Epithelial cell of esophagus (primary cell): Measurements from ENCODE around the gene CALML6.

Experiments used
- DNase-seq: peaks from one replicate; pipeline ENCODE4 v3.0.0; 2010; ENCODE audit warnings: low read depth
- H3K4me3 ChIP-seq: 2 replicates; pipeline ENCODE4 v1.5.1; 2011; ENCODE audit warnings: mild to moderate bottlenecking, low read length, control low read depth
- TF ChIP-seq, protein P1 (sequence below): IDR thresholded peaks from 2 replicates; pipeline ENCODE4 v1.5.1; 2011; ENCODE audit warnings: low read depth, mild to moderate bottlenecking, low read length, control low read depth, inconsistent platforms; ENCODE audit not compliant: insufficient read depth; ENCODE audit errors: missing control alignments

CALML6 gene

DNA sequence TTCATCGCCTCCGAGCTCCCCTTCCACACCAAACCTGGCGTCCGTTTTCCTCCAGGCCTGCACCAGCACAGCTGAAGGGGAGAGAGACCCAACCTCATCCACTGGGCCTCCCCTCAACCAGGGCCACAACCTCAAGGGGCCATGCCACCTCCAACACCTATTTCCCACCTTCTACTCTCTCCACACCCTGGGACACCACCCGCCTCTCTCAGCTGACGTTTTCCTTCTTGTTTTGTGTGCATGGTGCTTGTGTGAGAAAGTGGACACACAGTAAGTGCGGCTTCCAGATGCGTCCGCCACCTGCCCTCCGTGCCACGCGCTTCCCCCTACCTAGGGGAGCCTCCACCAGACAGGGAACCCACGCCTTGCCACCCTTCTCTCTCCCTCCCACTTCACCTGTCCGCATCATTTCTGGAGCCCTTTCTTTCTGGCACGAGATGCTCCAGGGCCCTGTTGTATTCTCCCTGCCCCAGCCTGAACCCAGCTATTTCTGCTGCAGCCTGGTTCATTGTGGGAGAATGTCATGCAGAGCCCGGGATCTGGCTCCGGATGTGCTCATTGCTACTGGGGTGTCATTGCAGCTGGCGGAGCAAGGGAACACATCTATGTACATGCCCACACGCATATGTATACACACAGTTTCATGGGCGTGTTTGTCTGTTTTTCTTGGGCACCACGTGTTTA lies 22.8 kb upstream of the CALML6 start:
- TF ChIP-seq, protein P1, sequence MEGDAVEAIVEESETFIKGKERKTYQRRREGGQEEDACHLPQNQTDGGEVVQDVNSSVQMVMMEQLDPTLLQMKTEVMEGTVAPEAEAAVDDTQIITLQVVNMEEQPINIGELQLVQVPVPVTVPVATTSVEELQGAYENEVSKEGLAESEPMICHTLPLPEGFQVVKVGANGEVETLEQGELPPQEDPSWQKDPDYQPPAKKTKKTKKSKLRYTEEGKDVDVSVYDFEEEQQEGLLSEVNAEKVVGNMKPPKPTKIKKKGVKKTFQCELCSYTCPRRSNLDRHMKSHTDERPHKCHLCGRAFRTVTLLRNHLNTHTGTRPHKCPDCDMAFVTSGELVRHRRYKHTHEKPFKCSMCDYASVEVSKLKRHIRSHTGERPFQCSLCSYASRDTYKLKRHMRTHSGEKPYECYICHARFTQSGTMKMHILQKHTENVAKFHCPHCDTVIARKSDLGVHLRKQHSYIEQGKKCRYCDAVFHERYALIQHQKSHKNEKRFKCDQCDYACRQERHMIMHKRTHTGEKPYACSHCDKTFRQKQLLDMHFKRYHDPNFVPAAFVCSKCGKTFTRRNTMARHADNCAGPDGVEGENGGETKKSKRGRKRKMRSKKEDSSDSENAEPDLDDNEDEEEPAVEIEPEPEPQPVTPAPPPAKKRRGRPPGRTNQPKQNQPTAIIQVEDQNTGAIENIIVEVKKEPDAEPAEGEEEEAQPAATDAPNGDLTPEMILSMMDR, result no peak
- peak; percentile 78 for DNase-seq
- H3K4me3 ChIP-seq, result peak overlapping the region; percentile 70

DNA sequence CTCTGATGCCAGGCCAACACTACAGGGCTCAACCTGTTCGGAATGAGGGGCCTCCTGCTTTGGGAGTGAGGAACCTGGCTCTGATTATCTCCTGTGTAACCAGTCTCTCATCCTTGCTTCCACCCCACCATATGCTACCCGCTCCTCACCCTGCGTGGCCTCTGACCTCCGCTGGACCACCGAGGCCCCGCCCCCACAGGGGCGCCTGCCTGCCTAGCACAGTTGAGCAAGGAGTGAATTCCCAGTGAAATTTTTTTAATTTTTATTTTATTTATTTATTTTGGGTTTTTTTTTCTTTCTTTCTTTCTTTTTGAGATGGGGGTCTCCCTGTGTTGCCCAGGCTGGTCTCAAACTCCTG lies 22.3 kb upstream of the CALML6 start:
- TF ChIP-seq, protein P1, result no peak
- no peak overlapping the region for H3K4me3 ChIP-seq
- no peak for DNase-seq

DNA sequence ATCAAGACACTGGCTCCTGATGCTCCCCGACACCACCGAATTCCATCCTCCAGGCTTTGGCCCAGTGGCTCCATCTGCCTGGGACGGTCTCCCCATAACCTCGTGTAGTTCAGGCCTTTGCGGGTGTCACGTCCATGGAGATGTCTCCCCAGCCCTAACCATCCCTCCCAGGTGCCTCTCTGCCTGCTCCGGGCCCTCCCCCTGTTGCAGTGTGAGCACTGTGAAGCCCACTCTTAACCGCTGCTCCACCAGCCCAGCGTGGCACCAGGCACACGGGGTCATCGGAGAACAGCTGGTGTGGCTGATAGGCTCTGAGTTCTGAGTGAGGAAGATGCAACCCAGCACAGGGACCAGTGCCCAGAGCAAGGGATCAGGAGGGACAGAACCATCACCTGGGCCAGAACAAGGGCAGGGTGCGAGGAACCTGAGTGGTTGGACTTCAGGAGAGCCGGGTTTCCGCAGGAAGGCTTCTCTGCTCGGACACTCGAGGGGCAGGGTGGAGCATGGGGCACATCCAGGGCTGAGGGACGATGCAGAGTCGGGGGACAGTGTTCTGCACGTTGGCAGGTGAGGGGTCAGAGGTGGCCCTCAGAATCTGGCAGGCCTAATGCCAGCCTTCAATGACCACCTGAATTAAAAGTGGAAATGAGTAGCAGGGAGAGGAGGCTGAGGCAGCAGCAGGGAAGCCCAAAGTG lies 21.6 kb upstream of the CALML6 start:
- TF ChIP-seq, protein P1, result no peak
- H3K4me3 ChIP-seq, result no peak overlapping the region

DNA sequence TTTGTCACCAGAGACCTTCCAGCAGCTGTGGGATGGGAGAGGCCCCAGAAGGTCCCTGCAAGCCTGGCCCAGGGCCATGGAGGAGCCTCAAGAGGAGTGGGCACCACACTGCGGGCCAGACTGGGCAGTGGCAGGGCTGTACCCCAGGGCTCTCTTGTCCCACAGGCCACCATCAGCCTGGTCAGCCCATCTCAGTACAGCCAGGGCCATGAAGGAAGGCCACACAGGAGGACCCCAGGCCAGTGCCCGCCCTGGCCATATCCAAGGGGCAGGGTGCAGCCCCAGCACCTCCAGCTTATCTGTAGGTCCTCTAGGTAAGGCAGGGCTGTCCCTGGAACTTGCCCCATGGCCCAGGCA lies 21.1 kb upstream of the CALML6 start:
- TF ChIP-seq, protein P1, result no peak

More for the DNA sequence above, 21.6 kb upstream of the CALML6 start:
- DNase-seq, result no peak

DNA sequence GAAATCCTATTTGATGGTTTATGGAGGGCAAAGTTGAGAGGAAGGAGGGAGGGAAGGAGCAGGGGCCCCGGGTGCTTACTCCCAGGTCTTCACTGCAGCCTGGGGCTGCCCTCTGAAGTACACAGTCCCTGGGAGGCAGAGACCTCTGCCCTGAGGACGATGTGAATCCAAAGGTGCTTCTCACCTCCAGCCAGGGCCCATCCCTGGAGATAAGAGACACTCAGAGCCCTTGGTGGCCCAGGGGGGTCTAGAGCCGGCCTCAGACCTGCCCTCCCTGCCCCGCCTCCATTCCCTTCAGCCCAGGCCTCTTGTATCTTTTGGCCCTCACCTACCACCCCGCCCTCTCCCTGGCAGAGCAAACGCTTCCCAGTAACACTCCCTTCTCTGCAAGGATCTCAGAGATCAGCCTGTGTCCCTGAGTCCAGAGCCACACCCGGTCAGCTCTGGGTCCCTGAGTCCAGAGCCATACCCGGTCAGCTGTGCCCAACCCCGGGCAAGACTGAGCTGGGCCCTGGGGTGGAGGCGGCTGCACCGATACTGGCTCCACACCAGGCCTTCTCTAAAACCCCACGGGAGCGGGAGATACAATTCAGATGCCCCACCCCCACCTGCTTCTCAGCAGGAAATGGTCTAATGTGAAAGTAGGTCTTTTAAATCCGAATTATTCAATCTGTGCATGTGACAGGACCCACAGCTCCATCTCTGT lies 20.6 kb upstream of the CALML6 start:
- H3K4me3 ChIP-seq, result no peak overlapping the region
- TF ChIP-seq, protein P1, result no peak
- DNase-seq, result no peak

More for the DNA sequence above, 21.1 kb upstream of the CALML6 start:
- no peak overlapping the region for H3K4me3 ChIP-seq
- no peak for DNase-seq

DNA sequence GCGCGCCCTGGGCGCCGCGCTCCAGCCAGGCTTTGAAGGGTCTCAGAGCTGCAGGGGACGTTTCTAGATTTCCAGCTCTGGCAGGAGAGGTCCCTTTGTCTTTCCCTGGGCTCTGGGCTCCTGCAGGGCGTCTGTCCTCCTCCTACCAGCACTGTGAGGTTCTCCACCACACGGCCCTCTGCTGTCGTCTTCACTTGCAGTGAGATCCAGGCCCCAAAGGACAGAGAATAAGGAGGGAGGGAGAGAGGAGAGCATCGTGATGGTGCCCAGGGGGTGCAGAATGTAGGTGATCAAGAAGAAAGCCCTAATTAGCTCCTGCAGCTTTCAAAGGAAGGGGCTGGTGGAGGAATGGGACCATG lies 20.0 kb upstream of the CALML6 start:
- H3K4me3 ChIP-seq, result no peak overlapping the region
- DNase-seq, result no peak
- TF ChIP-seq, protein P1, result no peak
